ENCODE data around the gene HOMER3.

Gene HOMER3

GRCh38 chr19:18940769-18941627, at the start of gene HOMER3:
TSS of gene HOMER3 (minus strand) at chr19:18941217. CDS start at chr19:18938982, 2,235 bp downstream.
- DNase-seq, result no peak

GRCh38 chr19:18990128-18990708, 49.2 kb upstream of the HOMER3 start:
- DNase-seq, result no peak

- DNase-seq, result no peak
These were observed 48.3 kb upstream of the HOMER3 start for GRCh38 chr19:18989316-18989715.

- DNase-seq, result no peak
These were observed 46.4 kb upstream of the HOMER3 start for GRCh38 chr19:18987456-18987855.

GRCh38 chr19:18985257-18985656, 44.2 kb upstream of the HOMER3 start:
- DNase-seq, result no peak

- DNase-seq, result no peak
These were observed 43.2 kb upstream of the HOMER3 start for GRCh38 chr19:18984251-18984650.

GRCh38 chr19:18982669-18983068, 41.7 kb upstream of the HOMER3 start:
- no peak for DNase-seq

- no peak for DNase-seq
These were observed 39.5 kb upstream of the HOMER3 start for GRCh38 chr19:18980432-18981020.

GRCh38 chr19:18978616-18979015, 37.6 kb upstream of the HOMER3 start:
- DNase-seq, result no peak

GRCh38 chr19:18975869-18976268, 34.9 kb upstream of the HOMER3 start:
- DNase-seq, result no peak

- no peak for DNase-seq
These were observed 34.0 kb upstream of the HOMER3 start for GRCh38 chr19:18975011-18975410.

- no peak for DNase-seq
These were observed 31.8 kb upstream of the HOMER3 start for GRCh38 chr19:18972851-18973250.

GRCh38 chr19:18972301-18972811, 31.3 kb upstream of the HOMER3 start:
- DNase-seq, result no peak

GRCh38 chr19:18969931-18970659, 29.1 kb upstream of the HOMER3 start:
- DNase-seq, result no peak

- no peak for DNase-seq
These were observed 26.5 kb upstream of the HOMER3 start for GRCh38 chr19:18967358-18968146.

GRCh38 chr19:18966307-18966706, 25.3 kb upstream of the HOMER3 start:
- no peak for DNase-seq

GRCh38 chr19:18964121-18964520, 23.1 kb upstream of the HOMER3 start:
- no peak for DNase-seq

- no peak for DNase-seq
These were observed 21.0 kb upstream of the HOMER3 start for GRCh38 chr19:18961767-18962620.

GRCh38 chr19:18960370-18960769, 19.4 kb upstream of the HOMER3 start:
- DNase-seq, result no peak

- no peak for DNase-seq
These were observed 14.0 kb upstream of the HOMER3 start for GRCh38 chr19:18955042-18955441.

- DNase-seq, result no peak
These were observed 13.1 kb upstream of the HOMER3 start for GRCh38 chr19:18954094-18954493.

All from NCI-H446 treated with DMSO at 0.1 percent for 48 hours (cell line).